Hematopoietic multipotent progenitor cell (in vitro differentiated cells): Measurements from ENCODE around the gene UNC119. TPM values are rescaled to one million over a fixed set of nuclear protein-coding genes. Genes with fewer than 3 reads are reported as not detected.
A peak's percentile ranks its signal among the peaks of the same experiment; 100 is the strongest.

Source experiments
- DNase-seq, 3 donors: peaks; one replicate each; pipeline ENCODE4 v3.0.0-alpha.2; 2011 to 2015; ENCODE audit warnings: low read depth in 2 of 3, low spot score in 2 of 3
- total RNA-seq: library from RNA; depleted of rRNA; stranded (reverse); fragments of >200 nt; gene quantifications from one replicate; pipeline ENCODE4 v1.2.3, GENCODE V29; 2012

Gene UNC119
- total RNA-seq, 1 donor: 12.1 TPM

DNA sequence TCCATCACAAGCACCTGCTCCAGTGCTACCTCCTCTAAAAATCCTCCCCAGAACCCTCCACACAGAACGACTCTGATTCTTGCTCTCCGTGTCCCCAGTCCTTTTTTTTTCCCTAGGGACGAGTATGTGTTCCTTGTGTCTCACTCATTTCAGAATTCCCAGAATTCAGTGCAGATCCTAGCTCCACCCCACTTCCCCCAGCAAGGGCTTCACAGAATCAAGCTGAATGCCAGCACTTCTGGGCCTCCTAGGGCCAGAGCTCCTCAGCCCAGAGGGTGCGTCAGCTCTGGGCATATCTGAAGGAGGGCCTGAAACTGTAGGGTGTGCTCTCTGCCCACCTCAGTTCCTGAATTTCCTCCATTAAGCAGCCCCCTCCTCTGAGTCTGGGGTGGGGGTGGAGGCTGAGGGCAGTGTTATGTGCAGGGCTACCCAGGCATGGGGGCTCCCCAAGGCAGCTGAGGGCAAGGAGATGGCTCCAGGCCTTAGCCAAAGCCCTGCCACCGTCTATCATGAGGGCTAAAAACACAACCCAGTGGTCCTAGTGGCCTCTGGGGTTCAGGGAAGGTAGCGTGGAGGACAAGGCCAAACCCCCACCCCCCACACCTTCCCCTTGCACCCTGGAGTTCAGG lies 6.5 kb downstream of the UNC119 start:
- no peak for DNase-seq

DNA sequence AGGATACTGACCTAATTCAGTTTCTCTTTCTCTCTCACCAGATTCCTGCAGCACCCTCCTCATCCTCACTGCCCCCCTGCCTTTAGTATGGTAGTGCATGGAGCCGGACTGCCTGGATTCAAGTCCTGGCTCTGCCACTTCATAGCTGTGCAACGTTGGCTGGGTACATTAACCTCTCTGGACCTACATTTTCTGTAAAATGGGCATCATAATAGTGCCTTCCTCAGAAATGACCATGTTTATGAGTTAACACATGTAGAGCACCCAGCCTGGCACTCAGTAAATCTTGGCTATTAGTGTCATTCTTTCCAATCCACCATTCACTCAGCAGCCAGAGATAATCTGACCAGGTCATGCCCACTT lies 7.3 kb downstream of the UNC119 start:
- DNase-seq: no peak

DNA sequence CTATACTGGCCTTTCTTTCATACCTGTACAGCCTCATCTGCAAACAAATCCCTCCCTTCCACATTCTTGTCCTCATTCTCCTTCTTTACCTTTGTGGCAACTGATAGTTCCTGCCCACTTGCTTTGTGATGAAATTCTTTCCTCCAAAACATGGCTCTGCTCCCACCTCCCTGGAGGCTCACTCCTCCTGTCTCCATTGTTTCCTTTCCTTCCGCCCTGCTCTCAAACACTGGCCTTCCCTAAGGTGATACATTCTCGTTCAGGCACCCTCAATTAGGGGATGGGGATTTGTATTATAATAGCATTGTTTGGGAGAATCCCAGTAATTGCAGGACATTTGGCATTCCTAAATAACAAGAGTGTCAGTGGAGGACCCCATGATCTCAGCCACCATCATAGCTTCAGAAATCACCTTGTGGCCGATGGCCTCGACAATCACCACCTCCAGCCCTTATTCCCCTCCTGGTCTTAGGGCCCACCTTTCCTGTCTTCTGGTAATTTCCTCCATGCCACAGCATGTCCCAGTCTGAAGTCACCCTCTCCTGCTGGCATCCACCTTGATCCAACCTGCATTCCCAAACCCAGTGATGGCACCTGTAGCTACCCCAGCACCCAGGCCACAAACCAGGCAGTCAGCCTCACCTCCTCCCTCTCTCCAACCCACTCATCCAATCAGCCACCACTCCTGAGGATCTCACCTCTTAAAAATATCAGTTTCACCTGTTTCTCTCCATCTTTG lies 7.9 kb downstream of the UNC119 start:
- DNase-seq: no peak

DNA sequence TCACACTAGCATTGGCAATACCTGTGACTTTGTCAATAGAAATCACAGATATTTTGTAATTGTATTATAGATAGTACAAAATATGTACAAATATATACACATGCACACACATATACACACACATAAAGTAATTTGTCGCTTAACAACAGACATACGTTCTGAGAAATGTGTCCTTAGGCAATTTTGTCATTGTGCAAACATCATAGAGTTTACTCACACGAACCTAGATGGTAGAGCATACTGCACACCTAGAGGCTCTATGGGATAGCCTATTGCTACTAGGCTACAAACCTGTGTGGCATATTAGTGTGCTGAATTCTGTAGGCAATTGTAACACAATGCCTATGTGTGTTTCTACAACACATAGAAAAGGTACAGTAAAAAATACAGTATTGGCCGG lies 11.0 kb downstream of the UNC119 start:
- DNase-seq: no peak

DNA sequence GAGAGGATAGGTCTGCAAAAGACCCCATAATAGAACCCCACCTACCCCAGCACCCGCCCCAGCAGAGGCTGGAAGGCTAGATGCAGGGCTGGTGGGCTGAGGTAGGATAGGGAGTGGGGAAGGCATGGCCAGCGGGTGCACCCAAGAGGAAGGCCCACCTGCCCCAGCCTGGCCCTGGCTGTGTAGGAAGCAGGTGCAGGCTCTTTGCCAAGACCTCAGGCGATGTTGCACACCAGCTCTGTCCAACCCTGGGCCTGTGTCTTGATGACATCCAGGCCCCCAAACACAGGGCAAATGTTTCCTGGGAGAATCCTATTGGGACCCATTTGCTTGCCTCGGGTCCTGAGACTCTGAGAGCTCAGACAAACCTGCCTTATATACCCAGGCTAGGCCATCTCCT lies 12.2 kb downstream of the UNC119 start:
- DNase-seq: no peak

GRCh38 chr17:28538296-28538895 lies 14.0 kb downstream of the UNC119 start:
- no peak for DNase-seq

- no peak for DNase-seq
Measured at GRCh38 chr17:28537219-28537610, 15.2 kb downstream of the UNC119 start.

GRCh38 chr17:28536532-28537218 lies 15.7 kb downstream of the UNC119 start:
- no peak for DNase-seq

DNA sequence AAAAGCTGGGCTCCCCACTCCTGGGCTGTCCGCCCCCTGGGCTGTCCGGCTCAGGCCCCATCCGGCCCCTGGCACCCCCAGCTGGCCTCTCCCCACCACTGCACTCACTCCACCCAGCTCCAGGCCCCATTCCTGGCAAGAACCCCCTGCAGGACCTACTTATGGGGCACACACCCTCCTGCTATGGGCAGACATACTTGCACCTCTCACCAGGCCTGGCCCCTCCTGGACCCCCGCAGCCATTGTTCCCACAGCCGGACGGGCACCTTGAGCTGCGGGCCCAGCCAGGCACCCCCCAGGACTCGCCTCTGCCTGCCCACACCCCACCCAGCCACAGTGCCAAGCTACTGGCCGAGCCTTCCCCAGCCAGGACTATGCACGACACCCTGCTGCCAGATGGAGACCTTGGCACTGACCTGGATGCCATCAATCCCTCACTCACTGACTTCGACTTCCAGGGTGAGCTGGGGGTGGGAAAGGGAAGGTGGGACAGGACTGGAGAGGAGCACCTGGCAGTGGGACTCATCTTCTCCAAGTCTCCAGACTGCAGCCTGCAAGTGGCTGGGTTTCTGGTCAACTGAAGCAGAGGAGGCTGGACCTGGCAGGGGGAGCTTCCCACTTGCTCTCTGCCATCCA lies 17.6 kb downstream of the UNC119 start:
- DNase-seq: no peak

GRCh38 chr17:28533091-28533807 lies 19.2 kb downstream of the UNC119 start:
- no peak for DNase-seq

DNA sequence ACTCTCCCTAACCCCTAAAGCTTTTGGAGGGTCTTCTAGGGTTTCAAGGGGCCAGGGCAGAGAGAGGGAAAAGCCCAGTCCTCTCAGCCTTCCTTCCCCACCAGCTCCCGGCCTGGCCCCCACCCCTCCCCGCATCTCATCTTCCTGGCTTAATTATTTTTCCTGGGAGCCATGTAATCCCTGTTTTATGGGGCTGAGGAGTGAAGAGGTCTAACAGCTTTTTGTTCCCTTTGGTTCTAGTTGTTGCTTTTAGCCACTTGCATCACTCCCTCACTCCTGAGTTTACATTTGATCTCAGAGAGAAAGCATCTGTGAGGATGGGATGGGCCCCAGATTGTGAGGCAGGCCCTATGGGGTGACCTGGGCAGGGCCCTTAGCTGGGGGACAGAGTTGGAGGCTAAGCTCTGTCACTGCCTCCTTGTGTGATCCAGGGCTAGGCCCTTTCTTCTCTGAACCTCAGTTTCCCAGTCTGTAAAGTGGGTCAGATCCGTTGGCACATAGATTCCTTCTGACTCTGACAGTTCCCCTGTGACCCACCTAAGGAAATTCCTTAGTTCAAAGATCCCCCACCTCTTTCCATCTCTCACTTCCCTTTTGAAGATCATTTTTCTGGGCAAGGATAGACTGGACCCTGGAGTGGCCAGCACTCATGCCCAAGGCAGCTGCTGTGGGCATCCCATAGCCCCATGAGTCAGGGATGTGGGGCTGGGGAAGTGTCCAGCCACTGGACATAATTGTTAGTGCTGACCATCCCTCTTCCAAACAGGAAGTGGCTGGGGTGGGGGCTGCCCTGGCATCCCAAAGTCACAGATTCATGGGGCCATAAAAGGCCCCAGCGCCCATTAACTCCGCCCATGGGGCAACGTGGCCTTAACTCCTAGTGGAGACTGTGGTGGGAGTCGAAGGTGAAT lies 20.1 kb downstream of the UNC119 start:
- no peak for DNase-seq

DNA sequence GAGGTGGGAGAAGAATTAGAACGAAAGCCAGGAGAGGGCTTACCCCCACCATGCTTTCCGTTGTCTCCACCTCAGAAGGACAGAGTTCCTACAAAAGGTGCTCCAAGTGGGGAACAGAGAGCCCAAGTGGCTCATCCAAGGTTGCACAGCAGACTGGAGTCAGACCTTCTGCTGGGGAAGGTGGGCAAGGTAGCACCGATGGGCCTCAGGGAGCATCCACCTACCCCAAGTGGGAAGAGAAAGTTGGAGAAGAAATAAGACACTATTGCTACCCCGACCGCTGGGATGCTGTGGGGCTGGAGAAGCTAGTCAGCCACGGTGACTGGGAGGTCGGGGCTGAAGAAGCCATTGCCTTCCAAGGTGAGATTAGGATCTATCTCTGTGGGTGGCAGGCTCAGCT lies 21.5 kb downstream of the UNC119 start:
- no peak for DNase-seq

DNA sequence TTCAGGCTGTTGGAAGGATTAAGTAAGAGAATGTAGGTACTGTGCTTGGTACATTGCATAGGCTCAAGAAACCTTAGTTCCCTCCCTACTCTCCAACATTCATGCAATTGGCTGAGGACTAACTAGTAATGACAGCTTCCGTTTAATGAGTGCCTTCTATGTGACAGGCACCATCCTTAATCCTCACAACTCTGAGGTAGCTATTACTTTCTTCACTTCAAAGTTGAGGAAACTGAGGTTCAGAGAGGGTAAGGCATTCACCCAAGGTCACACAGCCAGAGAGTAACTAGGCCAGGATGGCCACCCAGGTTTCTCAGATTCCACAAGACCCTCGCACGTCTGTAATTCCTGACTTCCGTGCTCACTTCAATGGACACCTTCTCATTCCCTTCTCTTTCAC lies 22.2 kb downstream of the UNC119 start:
- DNase-seq: no peak

- DNase-seq: no peak
Measured at GRCh38 chr17:28529013-28529400, 23.4 kb downstream of the UNC119 start.

DNA sequence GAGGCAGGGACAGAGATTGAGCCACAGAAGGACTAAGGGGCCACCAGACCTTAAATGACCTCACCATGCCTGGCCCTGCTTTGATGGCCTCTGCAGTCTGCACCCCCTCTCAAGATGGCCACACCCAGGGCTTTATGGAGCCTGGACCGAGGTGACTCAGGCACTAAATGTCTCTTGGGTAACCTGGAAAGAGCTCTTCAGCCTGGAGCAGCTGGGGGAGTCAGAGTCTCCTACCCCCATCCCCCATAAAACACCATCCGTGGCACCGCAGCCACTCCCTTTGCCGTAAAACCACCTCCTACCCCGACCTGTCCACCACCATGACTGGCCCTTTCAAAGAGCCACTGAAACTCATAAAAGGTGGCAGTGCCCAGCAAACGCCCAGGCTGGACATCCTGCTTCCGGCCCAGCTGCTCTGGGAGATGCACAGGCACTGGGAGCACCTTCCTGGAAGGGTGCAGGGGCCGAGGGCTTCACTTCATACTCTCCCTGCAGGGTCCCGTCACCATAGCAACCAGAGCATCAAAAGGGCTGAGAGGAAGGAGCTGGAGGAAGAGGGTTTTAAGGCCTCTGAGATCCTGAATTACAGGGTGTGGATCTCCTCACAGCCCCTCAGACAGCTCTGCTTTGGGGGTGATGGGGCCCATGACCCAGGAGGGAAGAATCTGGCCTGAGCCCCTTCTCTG lies 24.0 kb downstream of the UNC119 start:
- no peak for DNase-seq

DNA sequence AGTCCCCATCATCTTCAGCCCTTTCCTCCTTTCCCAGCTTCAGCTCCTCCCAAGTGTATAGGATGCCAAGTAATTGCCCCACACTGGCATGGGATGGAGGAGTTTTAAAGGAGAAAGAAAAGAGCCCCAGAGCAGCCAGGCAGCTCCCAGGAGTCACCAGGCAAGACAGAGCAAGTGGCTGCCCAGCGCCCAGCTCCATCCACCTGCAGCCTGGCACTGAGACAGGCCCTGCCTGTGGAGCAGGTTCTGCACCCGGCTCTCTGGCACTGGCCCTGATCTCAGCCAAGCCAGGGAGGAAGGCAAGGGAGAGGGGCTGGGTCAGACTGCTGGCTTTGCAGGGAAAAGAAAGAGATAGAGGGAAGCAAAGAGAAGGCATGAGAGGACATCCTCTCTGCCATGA lies 24.6 kb downstream of the UNC119 start:
- no peak for DNase-seq

- DNase-seq: peak in 2 of 3 donors; percentile 32 to 40
Measured at GRCh38 chr17:28527181-28527681, 25.2 kb downstream of the UNC119 start.

DNA sequence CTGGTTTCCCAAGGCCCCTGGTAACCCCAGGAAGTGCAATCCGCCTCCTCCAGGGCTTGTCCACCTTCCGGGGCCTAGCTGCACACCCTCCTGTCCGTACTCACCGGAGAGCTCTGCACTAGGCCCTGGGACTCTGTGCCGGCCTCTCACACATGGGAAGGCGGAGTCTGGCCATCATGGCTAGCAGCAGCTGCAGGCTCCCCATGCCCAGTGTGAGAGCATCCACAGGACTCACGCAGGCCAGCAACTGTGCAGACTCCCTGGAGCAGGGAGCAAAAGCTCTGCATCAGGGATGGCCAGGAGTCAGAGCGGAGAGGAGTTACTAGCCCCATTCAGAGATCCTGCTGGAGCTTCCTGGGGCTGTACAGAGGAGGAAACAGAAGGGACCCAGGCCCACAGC lies 26.0 kb downstream of the UNC119 start:
- DNase-seq: no peak
